Nasal cavity respiratory epithelium epithelial cell of viscerocranial mucosa (primary cell): Measurements from ENCODE around the gene CS. TPM values are rescaled to one million over a fixed set of nuclear protein-coding genes. Genes with fewer than 3 reads are reported as not detected.

ENCODE experiments used
- total RNA-seq: library from RNA; depleted of rRNA; stranded (reverse); fragments of >200 nt; gene quantifications from 2 replicates; pipeline ENCODE4 v1.2.3, GENCODE V29; 2014

Gene CS
- 106 and 188 TPM in 2 replicates for total RNA-seq

DNA sequence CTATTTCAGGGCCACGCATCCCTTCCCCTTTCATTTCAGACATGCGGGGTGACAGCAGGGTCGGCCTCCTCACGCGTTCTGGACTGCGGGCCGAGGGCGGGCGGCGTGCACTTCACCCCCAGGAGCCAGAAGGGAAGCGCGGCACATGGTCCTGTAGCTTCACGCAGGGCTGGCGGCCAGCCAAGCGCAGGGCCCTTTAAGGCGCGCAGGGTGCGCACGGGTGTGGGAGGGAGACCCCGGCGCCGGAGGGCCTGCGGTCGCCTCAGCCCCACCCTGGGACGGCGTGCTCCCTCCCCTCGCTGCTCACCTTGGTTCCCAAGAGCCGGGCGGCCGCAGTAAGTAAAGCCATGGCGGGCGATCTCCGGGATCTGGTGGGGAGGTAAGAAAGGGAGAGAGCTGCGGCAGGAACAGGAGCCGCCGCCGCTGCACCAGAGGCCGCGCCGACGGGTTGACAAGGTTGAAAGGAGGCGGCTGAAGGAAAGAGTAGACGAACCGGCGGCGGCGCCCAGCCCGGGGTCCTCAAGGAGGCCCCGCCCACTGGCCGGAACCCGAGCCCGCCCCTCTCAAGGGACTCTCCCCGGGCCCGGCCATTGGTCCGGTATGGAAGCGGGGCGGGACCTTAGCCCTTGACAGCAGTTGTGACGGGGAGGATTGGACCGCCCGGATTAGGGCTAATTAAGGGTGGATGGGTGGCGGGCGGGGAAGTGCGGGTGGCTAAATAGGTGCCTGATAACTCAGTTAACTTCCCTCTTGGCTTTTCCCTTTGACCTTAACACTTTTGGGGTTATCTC lies at the start of gene CS:
Gene CS, minus strand, starts transcription at position 478 of the 791 bp plus-strand sequence. Its CDS starts 129 bp downstream, at position 349.

GRCh38 chr12:56338308-56339157 lies 38.4 kb upstream of the CS start, which contains the start of gene IL23A:
Gene IL23A (plus strand): TSS chr12:56338884. CDS start chr12:56339045, 161 bp downstream.

DNA sequence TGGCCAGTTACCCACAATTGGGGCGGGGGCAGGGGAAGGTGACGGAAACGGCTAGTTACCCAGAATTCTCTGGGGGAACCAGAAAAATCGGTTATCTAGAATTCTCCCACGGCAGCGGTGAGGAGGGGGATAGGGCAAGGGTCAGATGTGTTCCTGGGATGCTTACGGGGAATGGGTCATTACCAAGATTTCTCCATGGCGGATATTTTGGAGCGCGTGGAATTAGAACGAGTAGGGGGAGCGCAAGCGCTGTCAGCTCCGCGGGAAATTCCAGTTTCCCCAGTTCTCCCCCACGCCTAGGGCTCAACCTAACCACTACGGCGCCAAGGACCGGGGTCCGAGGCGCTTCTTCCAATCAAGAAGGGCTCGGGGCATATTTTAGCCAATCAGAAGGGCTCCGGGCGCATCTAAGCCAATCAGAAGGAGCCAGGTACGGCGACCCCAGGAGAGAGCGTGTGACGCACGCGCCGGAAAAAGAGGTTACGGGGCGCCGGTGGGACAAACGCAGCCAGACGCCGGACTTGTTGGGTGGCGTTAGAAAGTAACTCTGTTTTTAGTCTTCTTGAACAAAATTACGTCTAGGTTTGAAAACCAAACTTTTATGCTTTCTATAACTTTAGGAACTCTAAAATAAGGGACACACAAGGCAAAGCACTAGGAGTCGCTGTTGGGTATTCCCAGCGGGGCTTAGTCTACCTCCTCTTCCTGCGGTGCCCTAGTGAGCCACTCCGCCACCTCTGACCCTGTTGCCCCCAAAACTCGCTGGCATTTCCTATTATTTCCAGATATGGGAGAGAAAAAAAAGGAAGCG lies 33.8 kb upstream of the CS start, which contains the start of gene PAN2:
Gene PAN2, minus strand, starts transcription at position 322 of the 811 bp plus-strand sequence. CDS start 906 bp downstream, outside the sequence.

DNA sequence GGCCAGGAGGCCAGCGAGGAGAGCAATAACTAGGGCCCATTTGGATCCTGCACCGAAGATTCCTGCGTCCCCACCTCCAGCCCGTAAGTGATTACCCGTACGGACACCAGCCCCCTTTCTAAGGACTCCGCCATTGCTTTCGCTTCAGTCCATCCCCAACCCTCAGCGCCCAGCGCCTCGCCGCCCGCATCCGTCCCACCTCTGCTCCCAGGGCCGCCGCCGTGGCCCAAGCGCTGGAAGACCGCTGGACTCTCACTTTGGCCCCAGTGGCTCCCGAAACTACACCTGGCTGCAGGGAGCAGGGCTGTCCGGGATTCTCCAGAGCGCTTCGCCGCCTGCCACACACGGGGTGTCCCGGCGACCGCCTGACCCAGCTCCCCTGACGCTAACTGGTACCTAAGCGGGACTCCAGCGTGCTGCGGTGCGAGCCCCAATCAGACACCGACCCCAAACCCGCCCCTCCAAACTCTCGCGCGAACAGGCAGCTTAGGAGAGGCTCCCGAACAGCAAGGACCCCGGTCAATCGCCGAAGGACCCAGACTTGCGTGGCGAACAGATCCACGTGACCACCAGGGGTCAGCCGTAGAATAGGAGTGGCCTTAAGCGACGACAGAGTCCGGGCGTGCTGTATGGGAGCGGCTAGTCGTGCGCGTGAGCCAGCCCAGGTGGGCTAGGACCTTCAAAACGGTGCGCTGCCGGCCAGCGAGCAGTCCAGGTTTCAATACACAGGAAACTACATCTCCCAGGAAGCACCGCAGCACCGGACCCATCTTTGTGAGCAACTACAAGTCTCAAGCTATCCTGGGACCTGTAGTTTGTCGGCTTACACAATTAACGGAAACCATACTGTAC lies 15.7 kb upstream of the CS start, which contains the start of gene CNPY2:
Gene CNPY2, minus strand, starts transcription at position 367 of the 852 bp plus-strand sequence. CDS start 771 bp downstream, outside the sequence.

DNA sequence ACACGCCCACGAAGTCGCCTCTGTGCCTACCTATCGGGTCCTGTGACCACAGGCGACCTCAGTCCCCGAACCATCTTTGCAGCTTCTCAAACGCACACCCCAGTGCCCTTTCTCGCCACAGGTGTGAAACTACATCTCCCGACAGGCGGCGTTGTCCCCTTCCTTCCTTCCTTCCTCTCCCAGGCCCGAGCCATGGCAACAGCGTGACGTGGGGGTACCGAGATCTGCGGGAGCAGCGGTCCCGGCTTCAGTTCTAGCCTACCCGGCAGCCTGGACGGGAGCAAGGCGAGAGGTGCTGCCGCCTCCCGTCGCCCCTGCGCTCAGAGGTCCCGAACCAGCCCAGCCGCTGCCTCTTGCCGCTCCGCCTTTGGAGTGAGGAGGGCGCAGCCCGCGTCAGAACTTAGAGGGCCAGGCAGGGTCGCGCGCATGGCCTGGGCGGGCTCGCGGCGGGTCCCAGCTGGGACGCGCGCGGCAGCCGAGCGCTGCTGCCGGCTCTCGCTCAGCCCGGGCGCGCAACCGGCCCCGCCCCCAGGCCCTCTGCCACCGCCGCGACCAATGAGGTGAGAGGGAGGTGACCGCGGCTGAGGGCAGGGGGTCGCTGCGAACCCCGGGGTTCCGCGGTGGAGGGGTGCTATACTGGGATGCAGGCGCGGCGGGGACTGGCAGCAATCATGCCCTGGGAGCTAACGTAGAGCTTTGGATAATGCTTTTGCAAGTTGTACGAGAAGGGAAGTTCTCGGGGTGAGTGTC lies 33.3 kb downstream of the CS start, which contains the start of gene COQ10A:
Gene COQ10A, plus strand, starts transcription at position 250 of the 750 bp plus-strand sequence. Its CDS starts 177 bp downstream, at position 427.

GRCh38 chr12:56258068-56258819 lies 41.9 kb downstream of the CS start, which contains the start of gene ANKRD52:
Gene ANKRD52 (minus strand): TSS chr12:56258384. CDS start chr12:56258269, 115 bp downstream.

DNA sequence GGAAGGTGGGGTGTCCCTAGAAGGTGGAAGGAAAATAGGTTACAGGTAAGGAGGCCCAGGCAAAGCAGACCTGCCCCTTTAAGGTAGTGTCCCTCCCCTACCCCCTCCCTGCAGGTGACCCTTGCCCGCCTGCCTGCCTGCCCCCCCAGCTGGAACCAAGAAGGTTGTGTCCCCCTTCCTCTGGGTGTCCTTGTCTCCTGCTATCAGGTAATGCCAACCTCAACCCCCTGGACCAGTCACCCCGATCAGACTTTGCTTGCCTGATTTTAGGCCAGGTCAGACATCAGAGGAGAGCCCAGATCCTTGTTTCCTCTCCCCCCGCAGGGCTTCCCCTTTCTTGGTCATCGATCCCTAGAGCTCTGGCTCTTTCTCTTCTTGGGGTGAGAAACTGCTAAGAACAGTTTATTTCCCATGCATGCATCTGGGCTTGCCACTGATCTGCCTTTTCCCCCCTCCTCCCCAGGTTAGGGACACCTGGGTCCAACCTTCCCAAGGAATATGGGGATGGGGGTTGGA lies 70.2 kb downstream of the CS start, which contains the start of gene SLC39A5:
Gene SLC39A5, plus strand, starts transcription at position 136 of the 516 bp plus-strand sequence. CDS start 1,224 bp downstream, outside the sequence.

GRCh38 chr12:56224102-56224701 lies 75.9 kb downstream of the CS start, which contains the start of gene NABP2:
Gene NABP2 (plus strand): TSS chr12:56224342. CDS start chr12:56224857, 515 bp downstream.

DNA sequence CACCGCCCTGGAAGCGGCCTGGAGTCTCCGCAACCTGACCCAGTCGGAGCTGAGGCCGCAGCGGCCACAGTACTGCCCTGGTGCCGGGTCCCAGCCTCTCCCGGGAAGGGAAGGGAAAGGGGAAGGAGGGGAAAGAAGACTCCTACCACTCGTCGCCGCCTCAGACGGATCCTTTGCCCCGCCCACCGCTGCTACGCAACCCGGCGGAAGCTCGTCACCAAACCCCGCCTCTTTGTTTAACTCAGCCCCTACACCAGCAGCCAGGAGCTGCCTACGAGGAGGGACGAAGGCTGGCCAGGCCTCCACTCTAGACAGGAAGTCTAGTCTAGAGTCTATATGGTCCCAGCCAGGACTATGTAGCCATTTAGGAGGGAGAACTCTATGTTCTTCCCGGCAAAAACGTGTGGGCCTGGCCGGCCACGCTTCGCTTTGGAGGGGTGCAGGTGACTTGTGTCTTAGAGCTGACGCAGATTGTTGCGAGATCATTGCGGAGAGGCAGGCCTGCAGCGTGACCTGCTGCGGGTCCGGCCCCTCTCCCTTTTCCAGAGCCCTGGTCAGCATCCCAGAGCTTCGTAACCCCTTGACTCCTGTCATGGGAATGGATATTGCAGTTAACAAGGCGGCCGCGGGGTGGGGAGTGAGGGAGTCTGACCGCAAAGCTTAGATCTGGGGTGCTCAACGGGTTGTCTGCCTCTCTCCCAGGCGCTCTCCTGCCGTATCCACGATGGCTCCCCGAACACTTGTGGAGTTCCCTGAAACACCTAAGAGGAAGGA lies 78.2 kb downstream of the CS start, which contains the start of gene RNF41:
Gene RNF41, minus strand, starts transcription at position 166 of the 774 bp plus-strand sequence. CDS start 7,875 bp downstream, outside the sequence.

Other genes starting within 250 kb of the CS start
- 35.2 and 43.9 TPM in 2 replicates for gene ERBB3, start 220.2 kb downstream of the CS start, total RNA-seq
- 229 and 242 TPM in 2 replicates for gene PA2G4, start 195.8 kb downstream of the CS start, total RNA-seq
- gene RPL41, start 183.7 kb downstream of the CS start, total RNA-seq = 2,819 and 3,070 TPM in 2 replicates
- 2.2 and 4.8 TPM in 2 replicates for gene ZC3H10, start 182.1 kb downstream of the CS start, total RNA-seq
- 235 and 281 TPM in 2 replicates for gene ESYT1, start 172.1 kb downstream of the CS start, total RNA-seq
- 18.1 and 22.6 TPM in 2 replicates for gene MYL6B, start 147.7 kb downstream of the CS start, total RNA-seq
- 432 and 539 TPM in 2 replicates for gene MYL6, start 142.0 kb downstream of the CS start, total RNA-seq
- gene SMARCC2, start 110.8 kb downstream of the CS start, total RNA-seq = 16.7 and 41.8 TPM in 2 replicates
- 124 and 160 TPM in 2 replicates for gene RNF41, start 78.4 kb downstream of the CS start, total RNA-seq
- 24.6 and 35.9 TPM in 2 replicates for gene NABP2, start 76.0 kb downstream of the CS start, total RNA-seq
- gene SLC39A5, start 70.3 kb downstream of the CS start, total RNA-seq = under 0.01 and 0.28 TPM in 2 replicates
- gene ANKRD52, start 41.9 kb downstream of the CS start, total RNA-seq = 10.6 and 40.3 TPM in 2 replicates
- 2.9 and 4.1 TPM in 2 replicates for gene COQ10A, start 33.4 kb downstream of the CS start, total RNA-seq
- 51.6 and 53.0 TPM in 2 replicates for gene CNPY2, start 15.7 kb upstream of the CS start, total RNA-seq
- 21.9 and 27.0 TPM in 2 replicates for gene PAN2, start 33.7 kb upstream of the CS start, total RNA-seq
- 0.21 and 0.34 TPM in 2 replicates for gene IL23A, start 38.6 kb upstream of the CS start, total RNA-seq
- 56.0 and 105 TPM in 2 replicates for gene STAT2, start 59.8 kb upstream of the CS start, total RNA-seq
- gene APOF, start 62.5 kb upstream of the CS start, total RNA-seq = not detected in 2 replicates
- 6.8 and 7.1 TPM in 2 replicates for gene TIMELESS, start 149.1 kb upstream of the CS start, total RNA-seq
- not detected in 2 replicates for gene MIP, start 154.3 kb upstream of the CS start, total RNA-seq
- 1.0 and 1.1 TPM in 2 replicates for gene SPRYD4, start 168.2 kb upstream of the CS start, total RNA-seq
- 2.8 and 7.2 TPM in 2 replicates for gene GLS2, start 187.8 kb upstream of the CS start, total RNA-seq
- 18.1 and 21.5 TPM in 2 replicates for gene RBMS2, start 221.5 kb upstream of the CS start, total RNA-seq